ENCODE data around the gene RBMS3.

GRCh38 chr3:29576181-29576580 is 295.3 kb downstream of the RBMS3 start:
- TF ChIP-seq POLR2A (IDR thresholded peaks at IDR 0.05; ENCODE audit: low read length) (no peak), GATA1 (IDR thresholded peaks at IDR 0.05; ENCODE audit: low read depth, low read length) (no peak)

Measured in erythroblast (primary cell).